Islet precursor cell (in vitro differentiated cells): ENCODE measurements around the gene SRRM2.
"Not testable (repeated sequence)": the region's sequence is repeated elsewhere in the genome, so short reads cannot be mapped to it uniquely, and the experiment has no call there.

Experiments used
- DNase-seq: peaks from one replicate; pipeline ENCODE4 v3.0.0-alpha.2; 2018

Gene SRRM2

DNA sequence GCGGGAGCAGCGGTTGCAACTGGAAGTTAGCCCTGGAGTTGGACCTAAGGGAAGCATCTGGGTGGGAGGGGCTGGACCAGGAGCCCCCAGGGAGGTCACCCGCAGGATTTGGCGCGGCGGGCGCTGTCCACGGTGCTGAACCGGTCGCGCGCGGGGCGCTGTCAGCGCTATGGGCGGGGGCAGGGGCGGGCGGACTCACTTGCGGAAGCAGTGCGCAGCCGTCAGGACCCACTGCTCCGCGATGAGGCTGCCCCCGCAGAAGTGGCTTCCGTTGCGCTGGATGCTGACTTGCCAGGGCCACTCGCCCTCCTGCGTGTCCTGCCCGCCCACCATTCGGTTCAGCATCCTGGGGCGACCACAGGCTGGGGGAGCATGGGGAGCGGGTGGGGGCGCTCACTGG lies 36.9 kb upstream of the SRRM2 start:
- peak; percentile 89 for DNase-seq

DNA sequence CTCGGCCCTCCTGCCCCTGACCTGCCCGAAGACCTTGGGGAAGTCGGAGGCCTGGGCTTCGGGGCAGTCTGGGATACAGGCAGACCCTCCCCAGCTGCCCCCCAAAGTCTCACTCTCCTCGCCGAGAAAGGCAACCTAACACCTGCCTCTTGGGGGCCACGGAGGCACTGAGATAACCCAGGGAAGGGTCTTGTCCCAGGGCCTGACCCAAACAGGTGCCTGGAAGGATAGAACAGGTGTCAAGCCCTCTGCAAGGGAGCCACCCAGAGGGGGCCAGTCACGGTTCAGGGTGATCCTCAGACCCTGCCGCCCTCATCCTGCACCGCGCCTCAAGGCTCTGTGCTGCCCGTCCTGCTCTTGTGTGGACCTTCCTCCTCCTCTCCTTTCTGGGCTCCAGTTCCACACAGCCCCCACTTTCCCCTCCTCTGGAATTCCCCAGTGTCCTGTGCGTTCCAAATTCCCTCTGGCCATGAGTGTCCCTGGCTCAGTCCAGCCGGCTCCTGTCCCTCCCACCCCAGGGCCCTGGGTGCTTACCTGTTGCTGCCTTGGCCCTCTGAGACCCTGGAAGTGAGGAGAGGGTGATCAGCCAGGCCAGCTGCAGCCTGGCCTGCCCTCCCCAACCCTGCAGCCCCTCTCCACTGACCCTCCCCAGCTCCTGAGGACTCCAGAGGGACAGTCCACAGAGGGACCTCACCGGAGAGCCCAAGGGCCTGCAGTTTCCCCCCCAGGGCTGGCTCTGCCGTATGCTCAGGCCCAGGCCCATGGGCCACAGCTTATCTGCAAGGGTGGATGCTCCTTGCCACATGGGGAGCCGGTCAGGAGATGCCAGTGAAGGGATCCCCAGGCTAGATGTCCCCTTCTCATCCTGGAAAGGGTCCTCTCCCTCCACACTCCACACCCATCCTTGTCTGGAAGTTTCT lies 36.2 kb upstream of the SRRM2 start:
- DNase-seq: no peak

DNA sequence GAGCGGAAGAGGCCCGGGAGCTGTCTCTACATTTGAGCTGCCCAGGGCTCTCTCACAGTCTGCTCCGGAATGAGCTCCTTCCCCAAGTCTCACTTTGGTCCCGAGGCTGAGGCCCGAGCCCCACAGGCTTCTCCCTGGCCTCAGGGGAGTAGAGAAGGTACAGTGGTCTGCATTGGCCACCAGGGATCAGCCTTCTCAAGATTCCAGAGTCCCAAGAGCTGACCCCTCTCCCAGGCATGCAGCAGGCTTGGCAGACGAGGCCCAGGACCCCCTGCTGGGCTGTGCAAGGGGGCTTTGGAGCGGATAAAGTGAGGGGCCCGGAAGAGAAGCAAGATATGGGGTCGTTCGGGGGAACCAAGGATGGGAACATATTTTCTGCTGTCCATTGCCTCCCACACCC lies 35.5 kb upstream of the SRRM2 start:
- DNase-seq: no peak

DNA sequence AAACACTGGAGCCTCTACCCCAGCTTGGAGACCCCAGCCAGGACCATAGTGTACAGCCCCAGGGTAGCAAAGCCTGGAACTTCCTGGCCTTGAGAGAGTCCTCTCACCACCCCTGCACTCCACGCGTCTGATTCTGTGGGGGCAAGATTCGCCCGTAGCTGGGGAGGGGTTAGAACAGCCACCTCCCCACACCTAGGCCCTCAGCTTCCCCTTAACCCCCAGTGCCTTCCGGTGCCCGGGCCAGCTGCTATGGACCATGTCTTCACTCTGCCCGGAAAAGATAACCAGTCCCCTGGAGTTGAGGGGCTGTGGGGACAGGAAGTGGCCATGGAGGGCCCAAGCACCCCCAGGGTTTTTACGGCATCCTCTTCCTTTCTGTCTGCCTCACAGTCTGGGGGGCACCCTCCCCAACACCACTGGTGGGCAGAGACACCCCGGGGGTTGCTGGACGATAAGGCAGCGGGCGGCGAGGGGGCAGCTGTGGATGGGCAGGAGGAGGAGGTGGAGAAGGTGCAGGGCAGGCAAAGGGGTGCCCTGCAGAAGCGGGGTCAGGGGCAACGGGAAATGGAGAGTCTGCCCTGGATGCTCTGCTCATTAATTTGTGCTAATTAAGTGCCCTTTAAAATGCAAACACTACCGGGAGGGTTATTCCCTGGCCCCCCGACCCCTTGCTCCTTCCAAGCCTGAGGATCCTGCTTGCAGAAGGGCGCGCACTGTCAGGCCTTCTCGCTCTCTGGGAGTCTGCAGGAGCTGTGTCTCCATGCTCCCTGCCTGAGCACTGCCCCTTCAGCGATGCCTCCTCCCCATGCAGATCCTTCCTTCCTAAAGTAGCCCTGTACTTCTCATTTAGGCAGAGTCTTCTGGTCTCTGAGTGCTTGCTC lies 34.8 kb upstream of the SRRM2 start:
- no peak for DNase-seq

DNA sequence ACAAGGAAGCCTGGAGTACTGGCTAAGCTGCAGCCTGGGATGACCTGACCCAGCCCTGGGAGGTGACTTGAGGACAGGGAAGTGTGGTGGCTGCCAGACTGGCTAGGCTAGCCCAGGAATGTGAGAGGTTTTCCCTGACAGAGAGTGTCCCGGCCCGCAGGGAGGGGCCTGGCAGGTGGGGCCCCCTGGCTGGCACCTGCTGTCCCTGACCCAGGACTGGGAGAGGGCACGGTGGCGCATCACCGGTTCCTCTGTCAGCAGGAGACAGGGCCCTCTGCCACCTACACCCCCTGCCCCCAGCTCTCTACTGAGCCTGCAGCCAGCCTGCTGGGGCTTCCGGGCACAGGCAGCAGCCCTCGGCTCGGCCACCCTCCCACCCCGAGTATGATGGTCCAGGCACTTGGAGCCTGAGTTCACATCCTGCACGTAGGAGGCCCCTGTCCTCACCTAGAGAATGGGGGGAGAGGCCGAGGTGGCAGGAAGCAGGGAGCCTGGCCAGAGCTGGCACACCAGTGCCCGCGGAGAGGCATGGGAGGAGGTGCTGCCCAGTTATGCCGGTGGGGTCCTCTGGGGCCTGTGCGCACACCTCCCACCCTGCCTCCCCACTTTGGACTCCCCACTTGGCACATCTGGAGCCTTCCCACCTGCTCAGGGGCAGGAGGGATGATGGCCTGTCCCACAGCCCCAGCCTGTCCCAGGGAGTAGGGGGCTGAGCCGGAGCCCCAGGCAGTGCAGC lies 32.9 kb upstream of the SRRM2 start:
- peak; percentile 67 for DNase-seq

DNA sequence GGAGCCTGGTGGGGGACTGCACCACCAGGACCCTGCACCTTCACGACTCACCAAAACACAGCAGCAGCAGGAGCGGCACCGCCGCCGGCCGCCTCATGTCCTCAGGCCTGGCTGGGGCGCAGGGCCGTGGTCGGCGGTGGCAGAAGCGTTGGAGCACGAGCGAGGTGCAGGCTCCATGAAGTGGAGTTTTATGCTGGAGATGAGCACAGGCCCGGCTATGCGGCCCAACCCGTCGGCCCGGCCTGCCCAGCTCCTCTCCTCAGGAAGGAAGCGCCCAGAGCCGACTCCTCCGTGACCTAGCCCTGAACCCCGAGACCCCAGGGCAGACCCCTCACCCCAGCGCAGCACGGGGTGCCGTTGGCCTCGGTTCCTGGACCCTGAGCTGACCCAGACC lies 32.4 kb upstream of the SRRM2 start, which contains the start of gene PRSS27:
Gene PRSS27, minus strand, starts transcription at position 161 of the 394 bp plus-strand sequence. Its CDS starts 64 bp downstream, at position 97.
- no peak for DNase-seq

DNA sequence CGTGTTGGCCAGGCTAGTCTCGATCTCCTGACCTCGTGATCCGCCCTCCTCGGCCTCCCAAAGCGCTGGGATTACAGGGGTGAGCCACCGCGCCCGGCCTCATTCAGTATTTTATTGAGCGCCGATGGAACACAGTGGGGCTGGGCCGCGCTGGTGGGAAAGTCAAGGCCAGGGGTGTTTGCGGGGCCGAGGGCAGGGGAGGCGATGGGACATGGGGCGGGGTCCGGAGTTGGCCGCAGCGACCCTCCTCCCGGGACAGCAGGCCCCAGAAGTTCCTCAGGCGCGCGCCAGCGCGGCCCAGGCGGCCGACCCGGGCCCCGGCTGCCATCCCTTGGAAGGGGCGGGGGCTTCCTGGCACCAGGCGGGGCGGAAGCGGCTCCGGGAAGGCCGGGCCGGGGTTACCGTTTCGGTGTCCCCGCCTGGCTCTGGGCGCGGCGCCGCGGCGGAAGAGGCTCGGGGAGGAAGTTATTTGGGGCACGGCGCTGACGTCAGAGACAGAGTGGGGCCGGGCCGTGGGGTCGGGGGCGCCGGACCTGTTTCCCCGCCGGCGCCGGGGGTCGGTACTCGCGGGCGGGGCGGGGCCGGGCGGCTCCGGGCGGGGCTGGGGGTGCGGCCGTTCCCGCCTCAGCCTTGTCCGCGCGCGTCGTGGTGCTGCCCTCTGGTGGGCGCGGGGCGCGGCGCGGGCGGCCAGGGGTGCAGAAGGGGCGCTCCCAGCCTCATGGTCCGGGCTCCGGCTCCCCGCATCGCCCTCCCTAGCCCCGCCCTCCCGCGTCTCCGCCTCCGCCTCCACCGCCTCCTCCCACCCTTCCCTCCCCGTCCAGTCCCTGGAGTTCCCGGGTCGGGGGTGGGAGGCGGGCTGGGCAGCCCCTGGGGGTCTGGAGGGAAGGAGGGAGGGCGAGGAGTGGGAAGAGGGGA lies 31.5 kb upstream of the SRRM2 start:
- DNase-seq: peak; percentile 94

DNA sequence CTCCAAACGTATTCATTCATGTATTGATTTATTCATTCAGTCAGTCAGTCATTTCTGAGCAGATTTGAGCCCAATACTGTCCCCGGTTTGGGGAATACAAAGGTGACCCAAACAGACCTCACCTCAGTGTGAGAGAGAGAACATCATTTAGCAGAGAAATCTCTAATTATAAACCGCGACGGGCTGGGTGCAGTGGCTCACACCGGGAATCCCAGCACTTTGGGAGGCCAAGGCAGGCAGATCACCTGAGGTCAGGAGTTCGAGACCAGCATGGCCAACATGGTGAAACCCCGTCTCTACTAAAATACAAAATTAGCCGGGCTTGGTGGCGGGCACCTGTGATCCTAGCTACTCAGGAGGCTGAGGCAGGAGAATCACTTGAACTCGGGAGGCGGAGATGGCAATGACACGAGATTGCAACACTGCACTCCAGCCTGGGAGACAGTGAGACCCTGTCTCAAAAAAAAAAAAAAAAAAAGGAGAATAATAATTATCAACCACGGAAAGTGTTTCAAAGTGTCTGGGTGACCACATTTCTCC lies 30.7 kb upstream of the SRRM2 start:
- DNase-seq: not testable (repeated sequence)

DNA sequence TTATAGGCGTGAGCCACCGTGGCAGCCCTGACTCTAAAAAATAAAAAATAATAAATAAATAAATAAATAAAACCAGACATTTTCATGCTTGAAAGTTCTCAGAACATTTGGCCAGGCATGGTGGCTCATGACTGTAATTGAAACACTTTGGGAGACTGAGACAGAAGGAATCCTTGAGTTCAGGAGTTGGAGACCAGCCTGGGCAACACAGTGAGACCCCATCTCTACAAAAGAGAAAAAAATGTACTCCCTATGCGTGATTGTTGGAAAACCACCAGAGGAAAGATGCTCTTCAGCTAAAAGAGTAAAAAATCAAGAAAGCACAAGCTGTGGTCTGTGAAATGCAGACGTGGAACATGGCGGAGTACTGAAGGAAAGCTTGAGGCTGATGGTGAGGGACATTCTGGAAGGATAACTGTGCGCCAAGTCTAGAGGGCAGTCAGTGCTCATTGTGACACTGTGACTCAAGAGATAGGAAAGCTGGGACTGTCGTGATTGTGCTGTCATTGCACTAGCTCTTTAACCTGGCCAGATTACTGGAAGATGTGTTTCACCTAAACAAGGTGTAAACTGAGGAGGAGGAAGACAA lies 28.3 kb upstream of the SRRM2 start:
- DNase-seq: no peak

DNA sequence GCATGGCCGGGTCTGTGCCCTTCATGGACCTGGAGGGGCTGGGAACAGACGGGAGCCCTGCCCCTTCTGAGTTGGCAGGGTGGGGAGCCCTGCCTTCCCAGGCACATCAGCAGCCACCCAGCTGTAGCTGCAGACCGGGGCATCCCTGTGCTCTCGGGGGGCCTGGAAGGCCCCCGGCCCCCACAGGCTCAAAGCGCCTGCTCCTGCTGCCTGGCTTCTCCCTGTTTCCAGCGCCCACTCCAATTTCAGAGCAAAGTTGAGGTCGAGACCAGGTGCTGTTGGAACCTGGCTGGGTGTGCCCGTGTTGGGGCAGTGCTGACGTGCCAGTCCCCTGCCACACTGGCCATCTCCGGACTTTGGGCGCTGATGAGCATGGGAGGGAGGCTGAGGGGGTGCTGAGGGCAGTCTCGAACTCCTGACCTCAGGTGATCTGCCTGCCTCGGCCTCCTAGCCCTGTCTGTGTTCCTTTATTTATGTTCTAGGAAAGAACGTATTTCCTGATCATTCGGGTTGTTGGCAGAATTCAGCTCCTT lies 27.6 kb upstream of the SRRM2 start:
- DNase-seq: no peak

DNA sequence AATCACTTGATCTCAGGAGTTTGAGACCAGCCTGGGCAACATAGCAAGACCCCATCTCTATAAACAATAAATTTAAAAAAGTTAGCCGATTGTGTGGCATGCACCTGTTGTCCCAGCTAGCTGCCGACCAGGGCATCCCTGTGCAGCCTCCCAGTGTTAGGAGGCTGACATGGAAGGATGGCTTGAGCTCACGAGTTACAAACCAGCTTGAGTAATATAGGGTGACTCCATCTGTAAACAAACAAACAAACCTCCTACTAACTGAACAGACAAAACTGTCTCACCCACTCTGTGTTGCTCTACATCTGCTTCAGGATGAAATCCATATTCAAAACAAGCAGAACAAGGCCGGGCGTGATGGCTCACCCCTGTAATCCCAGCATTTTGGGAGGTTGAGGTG lies 25.5 kb upstream of the SRRM2 start:
- no peak for DNase-seq

DNA sequence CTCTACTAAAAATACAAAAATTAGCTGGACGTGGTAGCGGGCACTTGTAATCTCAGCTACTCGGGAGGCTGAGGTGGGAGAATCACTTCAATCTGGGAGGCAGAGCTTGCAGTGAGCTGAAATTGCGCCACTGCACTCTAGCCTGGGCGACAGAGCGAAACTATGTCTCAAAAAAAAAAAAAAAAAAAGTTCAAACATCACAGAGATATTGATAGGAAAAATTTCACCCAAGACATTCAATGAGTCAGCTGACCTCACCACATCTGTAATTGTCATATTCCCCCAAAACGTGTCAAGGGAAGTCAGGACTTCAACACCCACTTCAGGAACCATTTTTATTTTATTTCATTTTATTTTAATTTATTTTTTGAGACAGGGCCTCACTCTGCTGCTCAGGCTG lies 24.4 kb upstream of the SRRM2 start:
- no peak for DNase-seq

DNA sequence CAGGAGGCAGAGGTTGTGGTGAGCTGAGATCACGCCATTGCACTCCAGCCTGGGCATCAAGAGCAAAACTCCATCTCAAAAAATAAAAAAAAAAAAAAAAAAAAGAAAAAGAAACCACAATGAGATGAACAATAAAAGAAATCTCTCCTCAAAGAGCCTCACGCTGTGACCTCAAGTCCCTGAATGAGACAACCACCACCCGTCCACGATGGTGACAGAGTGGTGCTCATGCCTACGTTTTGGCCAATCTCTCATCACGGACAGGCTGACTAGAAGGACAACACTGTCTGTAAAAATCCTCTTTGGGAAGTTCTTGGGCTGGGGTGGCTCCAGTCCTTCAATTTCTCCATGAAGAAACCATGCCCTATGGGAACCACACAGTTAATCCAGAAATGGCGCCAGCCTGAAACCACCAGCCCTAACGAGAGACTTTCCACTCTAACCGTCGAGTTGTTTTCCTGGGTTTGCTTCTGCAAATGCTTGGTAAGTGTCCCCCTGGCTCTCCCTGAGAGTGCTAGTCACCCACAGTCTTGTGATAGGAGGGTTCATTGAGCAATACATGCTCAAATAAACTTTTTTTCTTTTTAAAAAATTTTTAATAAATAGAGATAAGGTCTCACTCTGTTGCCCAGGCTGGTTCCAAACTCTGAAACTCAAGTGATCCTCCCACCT lies 17.5 kb upstream of the SRRM2 start:
- DNase-seq: no peak

DNA sequence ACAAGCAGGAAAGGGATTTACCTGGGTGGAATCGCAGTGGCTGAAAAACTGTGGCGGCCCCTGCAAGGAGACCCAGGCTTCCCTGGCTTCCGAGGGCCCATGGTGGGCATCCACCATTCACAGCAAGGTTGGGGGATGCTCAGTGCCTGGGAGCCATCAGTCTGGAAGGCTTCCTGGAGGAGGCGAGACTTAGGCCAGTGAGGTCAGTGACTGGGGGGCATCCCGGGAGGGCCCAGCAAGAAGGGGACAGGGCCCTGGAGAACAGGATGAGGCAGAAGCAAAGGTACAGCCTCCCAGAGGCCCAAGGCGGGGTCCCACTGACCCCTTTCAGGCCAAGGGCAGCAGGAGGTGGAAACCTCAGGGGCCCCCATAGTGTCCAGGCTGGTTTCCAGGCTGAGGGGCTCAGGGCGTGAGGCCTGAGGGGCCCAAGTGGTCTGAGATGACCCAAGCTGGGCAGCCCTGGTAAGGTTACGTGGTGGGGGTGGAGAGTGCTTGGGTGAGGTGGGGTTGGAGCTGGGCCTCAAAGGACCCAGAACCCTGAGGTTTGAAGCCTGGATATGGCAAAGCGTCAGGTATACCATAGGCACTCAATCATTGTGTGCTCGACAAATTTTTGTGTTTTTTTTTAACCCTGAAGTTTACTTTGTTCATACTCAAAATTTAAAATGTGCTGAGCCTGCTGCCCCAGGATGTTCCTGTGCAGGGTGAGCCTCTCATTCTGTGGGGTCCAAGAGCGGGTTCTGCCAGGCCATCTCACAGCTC lies 15.8 kb upstream of the SRRM2 start:
- DNase-seq: peak; percentile 44

DNA sequence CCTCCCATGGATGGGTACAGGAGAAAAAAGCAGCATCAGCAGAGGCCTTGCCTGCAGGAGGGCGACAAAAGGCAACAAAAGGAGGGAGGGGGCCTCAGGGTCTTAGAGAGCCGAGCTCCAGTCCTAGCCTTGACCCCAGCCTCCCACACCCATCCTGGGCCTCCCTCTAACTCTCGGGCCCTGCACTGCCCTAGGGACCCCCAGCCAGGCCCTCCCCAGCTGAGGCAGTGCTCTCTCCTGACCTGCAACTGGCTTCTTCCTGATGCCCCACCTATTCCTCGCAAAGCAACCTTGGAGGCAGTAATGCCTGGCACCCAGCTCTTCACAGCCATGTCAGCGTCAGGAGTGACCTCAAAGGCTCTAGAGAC lies 15.2 kb upstream of the SRRM2 start:
- no peak for DNase-seq

DNA sequence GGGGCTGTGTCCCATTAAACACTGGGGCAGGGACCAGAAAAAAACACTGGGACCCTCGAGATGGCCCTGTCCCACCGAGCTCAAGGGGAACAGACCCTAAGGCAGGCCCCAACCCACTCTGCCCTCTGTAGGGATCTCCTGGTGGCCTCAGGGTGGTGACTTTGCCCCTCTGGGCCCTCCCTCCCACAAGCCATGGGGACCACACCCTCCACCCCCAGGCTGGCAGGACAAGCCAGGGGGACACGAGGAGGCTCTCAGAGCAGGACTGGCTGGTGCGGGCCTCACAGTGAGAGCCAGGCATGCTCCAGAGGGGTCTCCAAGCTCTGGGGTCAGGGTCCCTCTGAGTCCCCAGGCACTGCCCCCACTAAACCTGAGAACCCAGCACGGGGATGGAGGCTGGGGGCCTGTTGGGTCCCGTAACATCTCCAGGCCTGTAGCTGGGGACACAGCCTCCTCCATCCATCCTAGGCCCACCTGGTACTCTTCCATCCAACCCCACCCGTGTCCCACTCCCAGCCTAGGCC lies 14.5 kb upstream of the SRRM2 start:
- DNase-seq: peak; percentile 41

DNA sequence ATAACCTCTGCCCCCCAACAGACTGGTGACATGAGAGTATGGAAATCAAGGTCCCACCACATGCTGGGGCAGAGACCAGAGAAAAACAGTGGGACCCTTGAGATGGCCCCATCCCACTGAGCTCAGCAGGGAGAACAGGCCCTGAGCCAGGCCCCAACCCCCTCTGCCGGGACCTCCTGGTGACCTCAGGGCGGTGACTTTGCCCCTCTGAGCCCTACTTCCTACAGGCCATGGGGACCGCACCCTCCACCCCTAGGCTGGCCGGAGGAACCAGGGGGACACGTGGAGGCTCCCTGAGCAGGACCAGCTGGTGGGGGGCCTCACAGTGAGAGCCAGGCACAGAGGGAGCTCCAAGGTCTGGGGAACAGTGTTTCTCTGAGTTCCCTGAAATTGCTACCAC lies 13.8 kb upstream of the SRRM2 start:
- DNase-seq: peak; percentile 47

DNA sequence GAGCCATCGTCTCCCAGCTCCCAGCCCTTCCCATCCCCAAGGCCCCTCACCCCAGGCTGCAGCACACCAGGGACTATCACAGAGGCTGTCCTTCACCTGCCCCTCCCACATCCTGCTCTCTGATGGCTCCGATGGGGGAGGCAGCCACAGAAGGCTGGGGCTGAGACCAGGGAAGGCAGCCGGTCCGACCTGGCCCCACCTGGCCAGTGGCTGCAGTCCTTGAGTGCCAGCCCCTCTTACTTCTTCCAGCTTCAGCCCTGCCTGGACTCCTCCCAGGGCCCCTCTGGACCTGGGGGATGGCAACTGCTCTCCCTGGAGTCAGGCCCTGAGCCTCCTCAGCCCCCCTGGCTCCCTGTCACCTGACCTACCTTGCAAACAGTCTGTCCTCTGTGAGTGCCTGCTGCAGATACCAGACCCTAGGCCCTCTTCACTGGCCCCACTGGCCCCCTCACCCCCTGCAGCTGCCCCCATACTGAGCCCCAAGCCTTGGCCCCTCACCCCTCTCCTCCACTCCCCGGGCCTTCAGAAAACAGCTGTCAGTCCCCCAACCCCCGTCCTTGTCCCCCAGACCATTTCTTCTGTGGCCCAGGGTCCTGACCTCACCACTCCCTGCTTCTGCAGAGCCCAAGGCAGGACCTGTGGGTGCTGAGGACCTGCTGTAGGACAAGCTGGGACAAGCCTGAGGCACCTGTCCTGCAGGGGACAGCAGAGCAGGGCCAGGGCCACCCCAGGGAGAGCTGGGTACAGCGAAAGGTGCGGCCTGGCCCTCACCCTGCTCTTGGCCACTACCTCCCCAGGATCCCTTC lies 12.6 kb upstream of the SRRM2 start:
- peak; percentile 68 for DNase-seq

DNA sequence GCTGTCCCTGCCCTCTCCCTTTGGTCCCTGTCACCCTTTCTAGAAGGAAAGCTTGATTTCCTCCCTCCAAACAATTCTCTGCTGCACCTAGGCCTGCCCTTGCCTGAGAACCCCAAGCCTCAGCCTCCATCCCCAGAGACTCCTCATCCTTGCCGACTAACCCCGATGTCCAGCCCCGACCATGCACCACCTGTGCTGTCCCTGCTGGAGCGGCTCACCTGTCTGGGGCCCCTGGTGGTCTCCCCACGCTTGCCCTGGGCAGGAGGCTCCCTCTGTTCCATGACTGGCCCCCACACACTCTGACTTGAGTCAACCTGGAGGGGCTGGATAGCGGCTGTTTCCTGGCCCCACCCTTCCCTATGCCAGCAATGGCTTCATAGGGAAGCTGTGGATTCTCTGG lies 12.0 kb upstream of the SRRM2 start:
- DNase-seq: no peak
